Suprapubic skin (tissue), 4 donors: ENCODE measurements around the gene FAM81A. TPM values are rescaled to one million over a fixed set of nuclear protein-coding genes. Genes with fewer than 3 reads are reported as not detected.

Source experiments
- DNase-seq, 2 donors: peaks; one replicate each; pipeline ENCODE4 v3.0.0-alpha.2; 2019; ENCODE audit warnings: low spot score in 2 of 2
- H3K27ac ChIP-seq: fragments of 200-600 bp; sonication (generic); one replicate; pipeline ENCODE4 v1.5.1; 2019
- H3K27me3 ChIP-seq: fragments of 200-600 bp; sonication (generic); one replicate; pipeline ENCODE4 v1.5.1; 2019
- H3K36me3 ChIP-seq: fragments of 200-600 bp; sonication (generic); one replicate; pipeline ENCODE4 v1.5.1; 2019
- H3K4me1 ChIP-seq: fragments of 200-600 bp; sonication (generic); one replicate; pipeline ENCODE4 v1.5.1; 2019
- H3K4me3 ChIP-seq: fragments of 200-600 bp; sonication (generic); one replicate; pipeline ENCODE4 v1.5.1; 2019; ENCODE audit warnings: mild to moderate bottlenecking
- H3K9me3 ChIP-seq: fragments of 200-600 bp; sonication (generic); one replicate; pipeline ENCODE4 v1.5.1; 2019
- EP300 ChIP-seq: sonication (generic); formaldehyde crosslinking; IDR thresholded peaks from one replicate; pipeline ENCODE4 v1.6.1; 2017; ENCODE audit warnings: antibody characterized with exemption
- POLR2A ChIP-seq, 2 donors: fragments of 450-650 bp; IDR thresholded peaks; one replicate each; pipeline ENCODE4 v1.6.1; 2017; ENCODE audit warnings: antibody characterized with exemption in 2 of 2, mild to moderate bottlenecking in 2 of 2, moderate library complexity in 2 of 2
- POLR2AphosphoS5 ChIP-seq, 3 donors: sonication (generic); formaldehyde crosslinking; IDR thresholded peaks; one replicate each; pipeline ENCODE4 v1.6.1; 2017; ENCODE audit warnings: antibody characterized with exemption in 3 of 3
- WGBS: methylation state at CpG from one replicate; pipeline ENCODE4 v1.1.5; 2018; 5-methylcytosine and 5-hydroxymethylcytosine counted together
- total RNA-seq, 4 donors: library from RNA; depleted of rRNA; stranded (reverse); fragments of >200 nt; gene quantifications; one replicate each; pipeline ENCODE4 v1.1.0, GENCODE V29; 2016
- TF ChIP-seq, protein P1 (sequence below), 2 donors: fragments of 200-600 bp in 1 of 2; fragments of 450-650 bp in 1 of 2; sonication (generic) in 1 of 2; IDR thresholded peaks; one replicate each; pipeline ENCODE4 v1.5.1; 2016 to 2019; ENCODE audit warnings: antibody characterized with exemption in 2 of 2, mild to moderate bottlenecking in 1 of 2, moderate library complexity in 1 of 2

Gene FAM81A
- total RNA-seq, 4 donors from 2014 or later = 0.79 to 7.8 (median 1.8) TPM

GRCh38 chr15:59562448-59563186, 124.6 kb downstream of the FAM81A start:
- no peak for DNase-seq
- Histone ChIP-seq H3K27me3 (no peaks in the 10 kb centered on the region), H3K4me3 (no peak overlapping the region), H3K9me3 (no peaks in the 10 kb centered on the region), H3K4me1 (no peaks in the 10 kb centered on the region), H3K27ac (no peak overlapping the region), H3K36me3 (no peaks in the 10 kb centered on the region)
- TF ChIP-seq, protein P1, sequence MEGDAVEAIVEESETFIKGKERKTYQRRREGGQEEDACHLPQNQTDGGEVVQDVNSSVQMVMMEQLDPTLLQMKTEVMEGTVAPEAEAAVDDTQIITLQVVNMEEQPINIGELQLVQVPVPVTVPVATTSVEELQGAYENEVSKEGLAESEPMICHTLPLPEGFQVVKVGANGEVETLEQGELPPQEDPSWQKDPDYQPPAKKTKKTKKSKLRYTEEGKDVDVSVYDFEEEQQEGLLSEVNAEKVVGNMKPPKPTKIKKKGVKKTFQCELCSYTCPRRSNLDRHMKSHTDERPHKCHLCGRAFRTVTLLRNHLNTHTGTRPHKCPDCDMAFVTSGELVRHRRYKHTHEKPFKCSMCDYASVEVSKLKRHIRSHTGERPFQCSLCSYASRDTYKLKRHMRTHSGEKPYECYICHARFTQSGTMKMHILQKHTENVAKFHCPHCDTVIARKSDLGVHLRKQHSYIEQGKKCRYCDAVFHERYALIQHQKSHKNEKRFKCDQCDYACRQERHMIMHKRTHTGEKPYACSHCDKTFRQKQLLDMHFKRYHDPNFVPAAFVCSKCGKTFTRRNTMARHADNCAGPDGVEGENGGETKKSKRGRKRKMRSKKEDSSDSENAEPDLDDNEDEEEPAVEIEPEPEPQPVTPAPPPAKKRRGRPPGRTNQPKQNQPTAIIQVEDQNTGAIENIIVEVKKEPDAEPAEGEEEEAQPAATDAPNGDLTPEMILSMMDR (IDR thresholded peaks at IDR 0.05) = no peak
- TF ChIP-seq POLR2A (IDR thresholded peaks at IDR 0.05) = no peak
- no peak for TF ChIP-seq POLR2AphosphoS5 (IDR thresholded peaks at IDR 0.05)
- TF ChIP-seq EP300 = no peak
- WGBS = 88% methylated on average over 2 of the region's 2 CpGs

GRCh38 chr15:59565299-59565698, 127.3 kb downstream of the FAM81A start:
- Histone ChIP-seq H3K27me3 (no peaks in the 10 kb centered on the region), H3K27ac (no peak overlapping the region), H3K9me3 (no peaks in the 10 kb centered on the region), H3K4me1 (no peaks in the 10 kb centered on the region), H3K4me3 (no peak overlapping the region), H3K36me3 (no peaks in the 10 kb centered on the region)
- TF ChIP-seq POLR2A (IDR thresholded peaks at IDR 0.05) = no peak
- TF ChIP-seq EP300 = no peak
- TF ChIP-seq, protein P1 (IDR thresholded peaks at IDR 0.05) = no peak
- TF ChIP-seq POLR2AphosphoS5 (IDR thresholded peaks at IDR 0.05) = no peak
- no peak for DNase-seq
- 94% methylated on average over 4 of the region's 4 CpGs for WGBS

GRCh38 chr15:59567324-59567723, 129.3 kb downstream of the FAM81A start:
- no peaks in the 10 kb centered on the region for H3K4me1 ChIP-seq
- no peak for TF ChIP-seq EP300
- TF ChIP-seq, protein P1 (IDR thresholded peaks at IDR 0.05) = no peak
- TF ChIP-seq POLR2AphosphoS5 (IDR thresholded peaks at IDR 0.05) = no peak
- no peak for TF ChIP-seq POLR2A (IDR thresholded peaks at IDR 0.05)
- DNase-seq = no peak
- H3K36me3 ChIP-seq = no peaks in the 10 kb centered on the region
- H3K9me3 ChIP-seq = no peaks in the 10 kb centered on the region
- WGBS = 90% methylated on average over 1 of the region's 1 CpG
- H3K27ac ChIP-seq = no peak overlapping the region
- no peak overlapping the region for H3K4me3 ChIP-seq
- H3K27me3 ChIP-seq = no peaks in the 10 kb centered on the region

- no peaks in the 10 kb centered on the region for H3K4me1 ChIP-seq
- no peak overlapping the region for H3K4me3 ChIP-seq
- no peaks in the 10 kb centered on the region for H3K27me3 ChIP-seq
- H3K36me3 ChIP-seq = no peaks in the 10 kb centered on the region
- no peaks in the 10 kb centered on the region for H3K9me3 ChIP-seq
- DNase-seq = no peak
- 91% methylated on average over 8 of the region's 8 CpGs for WGBS
- no peak for TF ChIP-seq POLR2A (IDR thresholded peaks at IDR 0.05)
- no peak overlapping the region for H3K27ac ChIP-seq
Observed at GRCh38 chr15:59569477-59569876, 131.5 kb downstream of the FAM81A start.

DNA sequence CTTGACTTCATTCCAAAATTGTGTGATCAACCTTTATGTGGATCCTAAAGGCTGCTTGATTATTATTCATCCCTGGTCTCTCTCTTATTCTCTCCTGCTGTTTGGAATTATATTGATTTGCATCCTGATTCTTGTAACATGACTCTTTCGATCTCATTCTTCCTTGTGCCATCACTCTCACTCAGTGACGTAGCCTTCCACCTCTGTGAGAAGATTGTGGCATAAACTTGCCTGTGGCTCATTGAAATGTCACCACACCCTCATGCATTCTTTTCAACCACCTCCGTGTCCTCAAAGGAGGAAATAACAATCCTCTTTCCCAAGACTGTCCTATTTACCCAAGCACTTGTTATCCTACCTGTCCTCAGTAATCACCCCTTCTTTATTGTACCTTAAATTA, 132.3 kb downstream of the FAM81A start:
- no peak overlapping the region for H3K4me3 ChIP-seq
- no peak overlapping the region for H3K27ac ChIP-seq
- no peaks in the 10 kb centered on the region for H3K36me3 ChIP-seq
- no peaks in the 10 kb centered on the region for H3K4me1 ChIP-seq
- no peak for DNase-seq
- WGBS = 40% methylated on average over 3 of the region's 3 CpGs
- H3K9me3 ChIP-seq = no peaks in the 10 kb centered on the region
- TF ChIP-seq, protein P1 (IDR thresholded peaks at IDR 0.05) = no peak
- no peak for TF ChIP-seq POLR2A (IDR thresholded peaks at IDR 0.05)
- TF ChIP-seq EP300 = no peak
- TF ChIP-seq POLR2AphosphoS5 (IDR thresholded peaks at IDR 0.05) = no peak
- no peaks in the 10 kb centered on the region for H3K27me3 ChIP-seq
